Liver (tissue), 3 donors: ENCODE measurements around the gene HOMER1.

ENCODE experiments used
- CTCF ChIP-seq: fragments of 150-350 bp; IDR thresholded peaks from 2 replicates; pipeline ENCODE4 v1.5.1; 2017; ENCODE audit warnings: improper control_type of control experiment, low read depth, low read length; ENCODE audit not compliant: missing input control
- GABPA ChIP-seq, 2 donors: IDR thresholded peaks in 1 of 2; conservative IDR thresholded peaks in 1 of 2; 2 replicates each; pipeline ENCODE4 v1.6.1; 2016; ENCODE audit warnings: antibody characterized with exemption in 2 of 2, mild to moderate bottlenecking in 1 of 2, moderate library complexity in 1 of 2
- RAD21 ChIP-seq, 2 donors: IDR thresholded peaks; 2 replicates each; pipeline ENCODE4 v1.6.1; 2016; ENCODE audit warnings: antibody characterized with exemption in 2 of 2, mild to moderate bottlenecking in 2 of 2
- TF ChIP-seq, protein P1 (sequence below): IDR thresholded peaks from 2 replicates; pipeline ENCODE4 v1.6.1; 2016; ENCODE audit warnings: antibody characterized with exemption, mild to moderate bottlenecking
- TF ChIP-seq, protein P2 (sequence below): IDR thresholded peaks from 2 replicates; pipeline ENCODE4 v1.6.1; 2016; ENCODE audit warnings: antibody characterized with exemption
- donor health status: healthy.
- donor health status: healthy.

- no peak for TF ChIP-seq CTCF
- TF ChIP-seq, protein P1, sequence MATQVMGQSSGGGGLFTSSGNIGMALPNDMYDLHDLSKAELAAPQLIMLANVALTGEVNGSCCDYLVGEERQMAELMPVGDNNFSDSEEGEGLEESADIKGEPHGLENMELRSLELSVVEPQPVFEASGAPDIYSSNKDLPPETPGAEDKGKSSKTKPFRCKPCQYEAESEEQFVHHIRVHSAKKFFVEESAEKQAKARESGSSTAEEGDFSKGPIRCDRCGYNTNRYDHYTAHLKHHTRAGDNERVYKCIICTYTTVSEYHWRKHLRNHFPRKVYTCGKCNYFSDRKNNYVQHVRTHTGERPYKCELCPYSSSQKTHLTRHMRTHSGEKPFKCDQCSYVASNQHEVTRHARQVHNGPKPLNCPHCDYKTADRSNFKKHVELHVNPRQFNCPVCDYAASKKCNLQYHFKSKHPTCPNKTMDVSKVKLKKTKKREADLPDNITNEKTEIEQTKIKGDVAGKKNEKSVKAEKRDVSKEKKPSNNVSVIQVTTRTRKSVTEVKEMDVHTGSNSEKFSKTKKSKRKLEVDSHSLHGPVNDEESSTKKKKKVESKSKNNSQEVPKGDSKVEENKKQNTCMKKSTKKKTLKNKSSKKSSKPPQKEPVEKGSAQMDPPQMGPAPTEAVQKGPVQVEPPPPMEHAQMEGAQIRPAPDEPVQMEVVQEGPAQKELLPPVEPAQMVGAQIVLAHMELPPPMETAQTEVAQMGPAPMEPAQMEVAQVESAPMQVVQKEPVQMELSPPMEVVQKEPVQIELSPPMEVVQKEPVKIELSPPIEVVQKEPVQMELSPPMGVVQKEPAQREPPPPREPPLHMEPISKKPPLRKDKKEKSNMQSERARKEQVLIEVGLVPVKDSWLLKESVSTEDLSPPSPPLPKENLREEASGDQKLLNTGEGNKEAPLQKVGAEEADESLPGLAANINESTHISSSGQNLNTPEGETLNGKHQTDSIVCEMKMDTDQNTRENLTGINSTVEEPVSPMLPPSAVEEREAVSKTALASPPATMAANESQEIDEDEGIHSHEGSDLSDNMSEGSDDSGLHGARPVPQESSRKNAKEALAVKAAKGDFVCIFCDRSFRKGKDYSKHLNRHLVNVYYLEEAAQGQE, result no peak
- no peak for TF ChIP-seq RAD21 (IDR thresholded peaks at IDR 0.05)
- TF ChIP-seq GABPA (IDR thresholded peaks at IDR 0.05 in 1 of 2, conservative IDR thresholded peaks at IDR 0.05 in 1 of 2), result no peak
- TF ChIP-seq, protein P2, sequence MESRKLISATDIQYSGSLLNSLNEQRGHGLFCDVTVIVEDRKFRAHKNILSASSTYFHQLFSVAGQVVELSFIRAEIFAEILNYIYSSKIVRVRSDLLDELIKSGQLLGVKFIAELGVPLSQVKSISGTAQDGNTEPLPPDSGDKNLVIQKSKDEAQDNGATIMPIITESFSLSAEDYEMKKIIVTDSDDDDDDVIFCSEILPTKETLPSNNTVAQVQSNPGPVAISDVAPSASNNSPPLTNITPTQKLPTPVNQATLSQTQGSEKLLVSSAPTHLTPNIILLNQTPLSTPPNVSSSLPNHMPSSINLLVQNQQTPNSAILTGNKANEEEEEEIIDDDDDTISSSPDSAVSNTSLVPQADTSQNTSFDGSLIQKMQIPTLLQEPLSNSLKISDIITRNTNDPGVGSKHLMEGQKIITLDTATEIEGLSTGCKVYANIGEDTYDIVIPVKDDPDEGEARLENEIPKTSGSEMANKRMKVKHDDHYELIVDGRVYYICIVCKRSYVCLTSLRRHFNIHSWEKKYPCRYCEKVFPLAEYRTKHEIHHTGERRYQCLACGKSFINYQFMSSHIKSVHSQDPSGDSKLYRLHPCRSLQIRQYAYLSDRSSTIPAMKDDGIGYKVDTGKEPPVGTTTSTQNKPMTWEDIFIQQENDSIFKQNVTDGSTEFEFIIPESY, result no peak
Measured at GRCh38 chr5:79456400-79456799, 57.5 kb downstream of the HOMER1 start.
